K562 (cell line): Measurements from ENCODE around the gene PCDH18. TPM values are rescaled to one million over a fixed set of nuclear protein-coding genes. Genes with fewer than 3 reads are reported as not detected.

ENCODE experiments used
- ATAC-seq: fragments of 200-7000 bp; cut with Tn5 transposase; 3 replicates; pipeline ENCODE4 v1.9.1; 2020; ENCODE audit warnings: moderate library complexity
- BruUV-seq: library from RNA; stranded (reverse); fragments of 400-500 nt; replicated peaks from 2 replicates; lab custom pipeline; 2021; lab: Mats Ljungman, UMichigan
- CTCF ChIA-PET: fragments of 300-600 bp; formaldehyde crosslinking; extraction: SDS; loops from one replicate; lab custom pipeline; 2021; ENCODE audit warnings: low intra/inter-chr PET ratio; lab: Yijun Ruan, JAX
- POLR2A ChIA-PET: fragments of 300-600, 350-650 bp; sonication (Branson Sonifier 250); formaldehyde crosslinking; extraction: SDS; loops from one replicate; lab custom pipeline; 2021; ENCODE audit warnings: antibody characterized with exemption, inconsistent platforms; lab: Yijun Ruan, JAX
- DNase-seq, 4 experiments: peaks; one replicate each; pipeline versions ENCODE4 v3.0.0 to v3.0.0-alpha.2; 2011 to 2018; ENCODE audit warnings: low spot score in 3 of 4, mixed read lengths in 3 of 4; ENCODE audit errors: extremely low read depth in 1 of 4
- FAIRE-seq: peaks from 2 replicates; lab custom pipeline; 2011; peaks lifted over from hg19 to GRCh38; lab: Jason Lieb, UNC
- H2AFZ ChIP-seq: 2 replicates; pipeline ENCODE4 v1.6.0; 2011; ENCODE audit warnings: low read depth, low read length, control low read depth, inconsistent platforms
- H3K27ac ChIP-seq: fragments of 200-600 bp; 3 replicates; pipeline ENCODE4 v1.8.0; 2011; ENCODE audit warnings: low read depth, mild to moderate bottlenecking, control low read depth, inconsistent platforms, low read length, moderate library complexity, mixed read lengths; ENCODE audit errors: extremely low read depth
- H3K27me3 ChIP-seq, 2 experiments: fragments of 300-600 bp in 1 of 2; 2 replicates in 1 of 2; 3 replicates in 1 of 2; pipeline versions ENCODE4 v1.6.0 to v1.8.0; 2011; ENCODE audit warnings: inconsistent platforms in 2 of 2, low read length in 2 of 2, mild to moderate bottlenecking in 1 of 2, mixed read lengths in 1 of 2, moderate library complexity in 1 of 2; ENCODE audit not compliant: control insufficient read depth in 2 of 2, insufficient read depth in 2 of 2
- H3K36me3 ChIP-seq: fragments of 300-600 bp; 3 replicates; pipeline ENCODE4 v1.8.0; 2011; ENCODE audit warnings: mild to moderate bottlenecking, low read length, inconsistent platforms; ENCODE audit not compliant: control insufficient read depth, insufficient read depth
- H3K4me1 ChIP-seq, 2 experiments: fragments of 200-600 bp in 1 of 2; replicated peaks in 1 of 2; 2 replicates in 1 of 2; 3 replicates in 1 of 2; pipeline versions ENCODE4 v1.5.1 to v1.8.0; 2011; ENCODE audit warnings: inconsistent platforms in 2 of 2, low read length in 2 of 2, mild to moderate bottlenecking in 1 of 2, mixed read lengths in 1 of 2, moderate library complexity in 1 of 2; ENCODE audit not compliant: control insufficient read depth in 2 of 2, insufficient read depth in 2 of 2
- H3K4me2 ChIP-seq: 2 replicates; pipeline ENCODE4 v1.6.1; 2011; ENCODE audit warnings: low read length, control low read depth, inconsistent platforms, mixed read lengths; ENCODE audit not compliant: insufficient read depth
- H3K4me3 ChIP-seq: fragments of 200-600 bp; sonication (generic), shearing (Covaris generic); 2 replicates; pipeline ENCODE4 v1.5.1; 2016; ENCODE audit warnings: control low read depth, inconsistent platforms
- H3K79me2 ChIP-seq: fragments of 200-600 bp; 3 replicates; pipeline ENCODE4 v1.8.0; 2011; ENCODE audit warnings: low read length, inconsistent platforms; ENCODE audit not compliant: control insufficient read depth, insufficient read depth
- H3K9ac ChIP-seq, 2 experiments: 2 replicates each; pipeline versions ENCODE4 v1.6.0 to v1.6.1; 2011; ENCODE audit warnings: low read depth in 2 of 2, low read length in 2 of 2, control low read depth in 1 of 2, inconsistent platforms in 1 of 2, mild to moderate bottlenecking in 1 of 2, mixed read lengths in 1 of 2; ENCODE audit not compliant: insufficient read depth in 1 of 2
- H3K9me1 ChIP-seq: one replicate; pipeline ENCODE4 v1.6.0; 2011; ENCODE audit warnings: inconsistent platforms, mild to moderate bottlenecking, low read length, moderate library complexity; ENCODE audit not compliant: control insufficient read depth, insufficient read depth
- H3K9me3 ChIP-seq: replicated peaks from 2 replicates; pipeline ENCODE4 v1.5.1; 2011; ENCODE audit warnings: low read depth, low read length, inconsistent platforms; ENCODE audit not compliant: control insufficient read depth, insufficient read depth
- H4K20me1 ChIP-seq: replicated peaks from 2 replicates; pipeline ENCODE4 v1.6.1; 2011; ENCODE audit warnings: low read length, inconsistent platforms, mixed read lengths; ENCODE audit not compliant: control insufficient read depth, insufficient read depth
- NCOA2 ChIP-seq, 2 experiments: fragments of 450-650 bp; IDR thresholded peaks; 2 replicates each; pipeline ENCODE4 v1.6.1; 2018; ENCODE audit warnings: mild to moderate bottlenecking in 2 of 2, moderate library complexity in 1 of 2; ENCODE audit not compliant: partially characterized antibody in 2 of 2
- PTBP1 ChIP-seq: fragments of 200-400 bp; formaldehyde crosslinking; IDR thresholded peaks from 2 replicates; pipeline ENCODE4 v1.6.1; 2017; ENCODE audit warnings: low read depth, low read length
- in situ Hi-C: fragments of 300-500 bp; cut with MboI; formaldehyde crosslinking; loops from 4 replicates; pipeline ENCODE4 v1.15.0; 2018; ENCODE audit warnings: inconsistent platforms, mixed read lengths
- intact Hi-C: fragments of 100-400 bp; cut with micrococcal nuclease; formaldehyde crosslinking; loops from 2 replicates; pipeline ENCODE4 v1.14.2; 2022
- polyA plus RNA-seq, 8 experiments: library from polyadenylated mRNA; depleted of rRNA in 4 of 8; stranded (reverse) in 5 of 8; unstranded in 3 of 8; fragments of >200 nt; fragmentation: Nextera tagmentation in 2 of 8; fragmentation: Illumina TruSeq in 1 of 8; extraction: Ambion mirVana in 2 of 8; extraction: Trizol in 1 of 8; gene quantifications; 2 replicates each; pipeline versions ENCODE4 v1.2.1 to v1.2.3, GENCODE V29; 2011 to 2014; ENCODE audit warnings: inconsistent platforms in 1 of 8, missing spikeins in 1 of 8
- total RNA-seq, 7 experiments: library from RNA; depleted of rRNA in 6 of 7; stranded (reverse); fragments of >200 nt in 6 of 7; fragmentation: Illumina TruSeq in 2 of 7; extraction: Trizol in 2 of 7; gene quantifications; 2 replicates each; pipeline versions ENCODE4 v1.2.1 to v1.2.3, GENCODE V29; 2011 to 2021; ENCODE audit warnings: low replicate concordance in 1 of 7
- TF ChIP-seq, protein P1 (sequence below): fragments of 250-450 bp; sonication (Bioruptor Pico); IDR thresholded peaks from 2 replicates; pipeline ENCODE4 v1.5.0; 2022; ENCODE audit warnings: mild to moderate bottlenecking

PCDH18 gene
- total and polyA plus RNA-seq, 9 of the 15 experiments (the other 6 are each of a cell fraction or from before 2014, with no cell fraction given), result 0.04 to 0.09 TPM; not detected in 7

- no peak overlapping the region for H3K9ac ChIP-seq
- DNase-seq (no peak), ATAC-seq (no peak), FAIRE-seq (no peak)
- no TSS peak for BruUV-seq
- no peaks in the 10 kb centered on the region; the same call in 1 of the 2 replicates for H3K9me3 ChIP-seq
- no peaks in the 10 kb centered on the region for H3K36me3 ChIP-seq
- in situ Hi-C loops (no loop called here), intact Hi-C loops (no loop called here)
- H3K79me2 ChIP-seq, result no peaks in the 10 kb centered on the region
- H2AFZ ChIP-seq, result no peak overlapping the region
- H4K20me1 ChIP-seq, result no peaks in the 10 kb centered on the region
- POLR2A ChIA-PET, result no interaction called here
- H3K4me2 ChIP-seq, result no peak overlapping the region
- CTCF ChIA-PET, result no interaction called here
- no peaks in the 10 kb centered on the region for H3K9me1 ChIP-seq
- no peaks in the 10 kb centered on the region for H3K4me1 ChIP-seq
- TF ChIP-seq, protein P1, sequence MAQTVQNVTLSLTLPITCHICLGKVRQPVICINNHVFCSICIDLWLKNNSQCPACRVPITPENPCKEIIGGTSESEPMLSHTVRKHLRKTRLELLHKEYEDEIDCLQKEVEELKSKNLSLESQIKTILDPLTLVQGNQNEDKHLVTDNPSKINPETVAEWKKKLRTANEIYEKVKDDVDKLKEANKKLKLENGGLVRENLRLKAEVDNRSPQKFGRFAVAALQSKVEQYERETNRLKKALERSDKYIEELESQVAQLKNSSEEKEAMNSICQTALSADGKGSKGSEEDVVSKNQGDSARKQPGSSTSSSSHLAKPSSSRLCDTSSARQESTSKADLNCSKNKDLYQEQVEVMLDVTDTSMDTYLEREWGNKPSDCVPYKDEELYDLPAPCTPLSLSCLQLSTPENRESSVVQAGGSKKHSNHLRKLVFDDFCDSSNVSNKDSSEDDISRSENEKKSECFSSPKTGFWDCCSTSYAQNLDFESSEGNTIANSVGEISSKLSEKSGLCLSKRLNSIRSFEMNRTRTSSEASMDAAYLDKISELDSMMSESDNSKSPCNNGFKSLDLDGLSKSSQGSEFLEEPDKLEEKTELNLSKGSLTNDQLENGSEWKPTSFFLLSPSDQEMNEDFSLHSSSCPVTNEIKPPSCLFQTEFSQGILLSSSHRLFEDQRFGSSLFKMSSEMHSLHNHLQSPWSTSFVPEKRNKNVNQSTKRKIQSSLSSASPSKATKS (CRISPR knock-in tag), result no peak
- no peak for TF ChIP-seq PTBP1
- TF ChIP-seq NCOA2 (IDR thresholded peaks at IDR 0.05; ENCODE audit: partially characterized antibody in 2 of 2), result no peak
- H3K4me3 ChIP-seq, result no peak overlapping the region
- H3K27me3 ChIP-seq, result no peaks in the 10 kb centered on the region
- no peak overlapping the region for H3K27ac ChIP-seq
These were observed 5.6 kb downstream of the PCDH18 start for GRCh38 chr4:137526681-137527080.
